ENCODE measurements around the gene CLECL1. TPM values are rescaled to one million over a fixed set of nuclear protein-coding genes. Genes with fewer than 3 reads are reported as not detected.

Gene CLECL1
- total RNA-seq, 6 experiments from 2014 or later: not detected

DNA sequence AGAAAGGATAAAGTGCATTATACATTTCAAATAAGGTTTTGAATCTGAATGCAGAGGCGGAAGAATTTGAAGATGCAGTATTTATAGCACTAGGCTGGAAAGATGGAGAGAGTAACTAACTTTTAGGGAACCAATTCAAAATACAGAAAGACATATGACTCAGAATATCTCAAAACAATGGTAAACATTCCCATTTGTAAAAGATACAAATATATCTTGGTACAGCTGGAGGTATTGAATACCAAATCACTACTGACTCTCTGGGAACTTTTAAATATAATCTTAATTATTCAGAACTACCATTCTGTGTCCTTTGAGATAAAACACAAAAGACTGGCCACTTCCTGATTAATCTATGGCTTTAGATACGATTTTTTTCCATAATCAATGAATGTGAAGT is 22.7 kb upstream of the CLECL1 start:
- Mint-ChIP-seq H3K4me1 (ENCODE audit: low read depth) (peaks cover 7% of the 10 kb centered on the region; the same call in 1 of the 2 replicates), H3K36me3 (ENCODE audit: low read depth) (no peaks in the 10 kb centered on the region), H3K9me3 (no peaks in the 10 kb centered on the region), H3K4me3 (no peak overlapping the region), H3K27me3 (ENCODE audit: insufficient read depth) (peaks cover 2% of the 10 kb centered on the region; the same call in 1 of the 2 replicates), H3K27ac (no peak overlapping the region)
- TF ChIP-seq, protein P1, sequence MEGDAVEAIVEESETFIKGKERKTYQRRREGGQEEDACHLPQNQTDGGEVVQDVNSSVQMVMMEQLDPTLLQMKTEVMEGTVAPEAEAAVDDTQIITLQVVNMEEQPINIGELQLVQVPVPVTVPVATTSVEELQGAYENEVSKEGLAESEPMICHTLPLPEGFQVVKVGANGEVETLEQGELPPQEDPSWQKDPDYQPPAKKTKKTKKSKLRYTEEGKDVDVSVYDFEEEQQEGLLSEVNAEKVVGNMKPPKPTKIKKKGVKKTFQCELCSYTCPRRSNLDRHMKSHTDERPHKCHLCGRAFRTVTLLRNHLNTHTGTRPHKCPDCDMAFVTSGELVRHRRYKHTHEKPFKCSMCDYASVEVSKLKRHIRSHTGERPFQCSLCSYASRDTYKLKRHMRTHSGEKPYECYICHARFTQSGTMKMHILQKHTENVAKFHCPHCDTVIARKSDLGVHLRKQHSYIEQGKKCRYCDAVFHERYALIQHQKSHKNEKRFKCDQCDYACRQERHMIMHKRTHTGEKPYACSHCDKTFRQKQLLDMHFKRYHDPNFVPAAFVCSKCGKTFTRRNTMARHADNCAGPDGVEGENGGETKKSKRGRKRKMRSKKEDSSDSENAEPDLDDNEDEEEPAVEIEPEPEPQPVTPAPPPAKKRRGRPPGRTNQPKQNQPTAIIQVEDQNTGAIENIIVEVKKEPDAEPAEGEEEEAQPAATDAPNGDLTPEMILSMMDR (IDR thresholded peaks at IDR 0.05): no peak
- DNase-seq: no peak

GRCh38 chr12:9755035-9755434 is 22.1 kb upstream of the CLECL1 start:
- Mint-ChIP-seq H3K4me1 (ENCODE audit: low read depth) (peaks cover 12% of the 10 kb centered on the region; the same call in 1 of the 2 replicates), H3K4me3 (no peak overlapping the region), H3K9me3 (no peaks in the 10 kb centered on the region), H3K27ac (no peak overlapping the region), H3K27me3 (ENCODE audit: insufficient read depth) (peaks cover 2% of the 10 kb centered on the region; the same call in 1 of the 2 replicates), H3K36me3 (ENCODE audit: low read depth) (no peaks in the 10 kb centered on the region)
- TF ChIP-seq, protein P1 (IDR thresholded peaks at IDR 0.05): no peak
- no peak for DNase-seq

DNA sequence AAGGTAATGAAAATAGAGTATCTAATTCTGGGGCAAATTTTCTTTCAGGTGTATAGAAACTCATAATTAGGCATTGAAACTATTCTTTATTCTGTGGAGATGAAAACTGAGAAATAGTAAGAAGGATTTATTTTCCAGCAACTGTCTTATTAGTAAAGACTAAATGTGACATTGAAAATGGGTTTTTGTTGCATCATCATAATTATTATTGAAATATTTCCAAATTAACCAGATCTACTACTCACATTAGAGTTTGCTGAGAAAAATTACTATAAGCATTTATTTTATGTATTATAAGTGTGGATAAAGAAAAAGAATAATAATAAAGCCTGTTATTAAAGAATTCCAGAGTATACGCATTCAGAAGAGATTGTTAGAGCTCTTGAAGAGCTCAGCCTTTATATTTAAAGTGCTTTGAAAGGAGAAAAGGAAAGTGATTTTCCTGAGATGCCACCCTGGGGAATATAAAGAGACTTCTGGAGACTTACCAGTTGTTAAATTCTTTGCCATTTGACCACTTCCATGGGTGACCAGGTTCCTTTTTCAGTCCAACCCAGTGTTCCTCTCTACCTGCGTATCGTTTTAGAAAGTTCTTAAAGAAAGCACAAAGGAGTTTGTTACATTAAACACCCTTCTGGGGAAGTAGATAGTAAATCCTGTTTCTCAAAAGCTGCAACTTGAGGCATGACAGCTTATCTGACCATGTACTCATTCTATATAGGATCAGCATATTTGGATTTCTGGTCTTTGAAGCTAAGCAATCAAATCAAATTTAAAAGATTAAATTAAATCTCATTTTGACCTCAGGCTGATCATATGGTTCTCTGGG is 21.4 kb upstream of the CLECL1 start:
- Mint-ChIP-seq H3K36me3 (ENCODE audit: low read depth) (no peaks in the 10 kb centered on the region), H3K4me1 (ENCODE audit: low read depth) (peaks cover 12% of the 10 kb centered on the region; the same call in 1 of the 2 replicates), H3K9me3 (no peaks in the 10 kb centered on the region), H3K27me3 (ENCODE audit: insufficient read depth) (no peaks in the 10 kb centered on the region; the same call in 1 of the 2 replicates), H3K4me3 (no peak overlapping the region), H3K27ac (no peak overlapping the region)
- TF ChIP-seq, protein P1 (IDR thresholded peaks at IDR 0.05): no peak
- no peak for DNase-seq

- Mint-ChIP-seq H3K27ac (no peak overlapping the region), H3K36me3 (ENCODE audit: low read depth) (no peaks in the 10 kb centered on the region), H3K4me1 (ENCODE audit: low read depth) (peaks cover 10% of the 10 kb centered on the region; the same call in 1 of the 2 replicates), H3K9me3 (no peaks in the 10 kb centered on the region), H3K27me3 (ENCODE audit: insufficient read depth) (no peaks in the 10 kb centered on the region; the same call in 1 of the 2 replicates), H3K4me3 (no peak overlapping the region)
- TF ChIP-seq, protein P1 (IDR thresholded peaks at IDR 0.05): no peak
- DNase-seq: no peak
Observed at GRCh38 chr12:9753498-9753897, 20.6 kb upstream of the CLECL1 start.

DNA sequence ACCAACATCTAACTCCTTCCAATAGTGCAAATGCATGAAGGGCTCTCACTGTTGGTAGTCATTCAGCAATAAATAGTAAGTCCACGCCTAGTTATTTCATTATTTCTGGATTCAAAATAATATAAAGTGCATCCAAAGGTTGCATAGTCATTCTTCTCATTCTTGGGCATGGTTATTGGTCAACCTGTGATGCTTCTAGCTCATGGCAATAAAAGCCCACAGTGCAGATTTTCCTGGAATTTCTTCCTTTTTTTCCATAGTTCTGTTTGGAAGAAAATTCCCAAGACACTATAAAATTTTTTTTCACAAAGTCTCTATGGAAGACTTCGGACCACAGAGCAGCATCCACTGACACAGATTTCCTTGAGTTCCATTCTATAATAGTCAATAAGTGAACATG is 20.2 kb upstream of the CLECL1 start:
- H3K4me3 Mint-ChIP-seq: no peak overlapping the region
- no peak overlapping the region for H3K27ac Mint-ChIP-seq
- DNase-seq: no peak
- no peaks in the 10 kb centered on the region for H3K9me3 Mint-ChIP-seq
- H3K27me3 Mint-ChIP-seq (ENCODE audit: insufficient read depth): no peaks in the 10 kb centered on the region; the same call in 1 of the 2 replicates
- H3K36me3 Mint-ChIP-seq (ENCODE audit: low read depth): no peaks in the 10 kb centered on the region
- H3K4me1 Mint-ChIP-seq (ENCODE audit: low read depth): peaks cover 7% of the 10 kb centered on the region; the same call in 1 of the 2 replicates
- TF ChIP-seq, protein P1 (IDR thresholded peaks at IDR 0.05): no peak

Measured in HFFc6 (cell line).